NCI-H187 (cell line): ENCODE results near the gene KRABD2.
"Not testable (repeated sequence)": the region's sequence is repeated elsewhere in the genome, so short reads cannot be mapped to it uniquely, and the experiment has no call there.

Experiments used
- DNase-seq, 2 experiments: peaks; one replicate each; lab custom pipeline; 2025; lab: John Stamatoyannopoulos, UW

The KRABD2 gene

DNA sequence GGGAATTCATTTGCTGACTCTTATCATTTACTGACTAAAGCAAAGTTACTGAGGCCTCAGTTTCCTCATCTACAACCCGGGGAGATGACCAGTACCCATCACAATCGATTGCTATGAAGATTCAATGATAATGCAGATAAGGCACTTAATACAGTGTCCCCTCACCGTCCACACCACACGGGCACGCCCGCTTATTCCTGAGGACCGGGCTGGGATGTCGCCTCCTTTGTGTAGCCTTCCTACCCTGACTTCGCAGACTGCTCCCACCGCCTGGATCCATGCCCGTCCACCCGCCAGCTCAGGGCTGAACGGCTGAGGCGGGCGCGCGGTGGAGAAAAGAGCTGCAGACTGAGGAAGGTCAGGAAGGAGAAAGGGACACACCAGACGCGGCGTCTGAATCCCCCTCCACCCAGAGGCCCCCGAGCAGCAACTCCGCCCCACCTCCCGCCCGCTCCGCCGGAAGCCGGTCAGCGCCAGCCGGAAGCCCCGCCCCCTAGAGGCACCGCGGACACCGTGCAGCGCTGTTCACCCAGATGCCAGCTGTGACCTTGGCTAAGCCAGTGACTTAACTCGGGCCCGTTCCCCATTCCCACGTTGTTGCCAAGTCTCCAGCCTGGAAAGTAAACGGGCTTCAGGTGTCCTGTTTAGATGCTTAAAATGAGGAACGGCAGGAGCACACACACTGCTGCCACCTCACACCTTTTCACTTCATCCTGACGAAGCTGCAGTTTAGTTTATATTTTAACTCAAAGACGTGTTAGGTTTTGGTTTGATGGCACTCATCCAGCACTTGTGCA, at the start of gene KRABD2:
Gene KRABD2, minus strand, starts transcription at position 434 of the 797 bp plus-strand sequence.
- peak; percentile 35 to 65 for DNase-seq

DNA sequence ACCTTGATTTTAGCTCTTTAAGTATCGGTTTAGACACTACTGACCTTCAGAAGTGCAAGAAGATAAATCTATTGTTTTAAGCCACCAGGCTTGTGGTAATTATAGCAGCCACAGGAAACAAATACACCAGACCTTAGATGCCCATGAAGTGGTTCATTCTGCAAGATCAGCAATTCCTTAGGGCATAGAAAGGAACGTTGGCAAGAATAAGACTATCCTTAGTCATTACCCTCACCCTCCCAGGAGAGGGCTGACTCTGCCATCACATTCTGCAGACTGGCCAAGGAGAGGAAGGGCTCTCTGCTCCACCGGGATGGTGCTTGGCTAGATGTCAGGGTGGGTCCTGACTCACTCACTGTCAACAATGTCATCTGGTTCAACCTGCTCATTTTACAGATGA, 45.1 kb upstream of the KRABD2 start:
- DNase-seq: no peak

DNA sequence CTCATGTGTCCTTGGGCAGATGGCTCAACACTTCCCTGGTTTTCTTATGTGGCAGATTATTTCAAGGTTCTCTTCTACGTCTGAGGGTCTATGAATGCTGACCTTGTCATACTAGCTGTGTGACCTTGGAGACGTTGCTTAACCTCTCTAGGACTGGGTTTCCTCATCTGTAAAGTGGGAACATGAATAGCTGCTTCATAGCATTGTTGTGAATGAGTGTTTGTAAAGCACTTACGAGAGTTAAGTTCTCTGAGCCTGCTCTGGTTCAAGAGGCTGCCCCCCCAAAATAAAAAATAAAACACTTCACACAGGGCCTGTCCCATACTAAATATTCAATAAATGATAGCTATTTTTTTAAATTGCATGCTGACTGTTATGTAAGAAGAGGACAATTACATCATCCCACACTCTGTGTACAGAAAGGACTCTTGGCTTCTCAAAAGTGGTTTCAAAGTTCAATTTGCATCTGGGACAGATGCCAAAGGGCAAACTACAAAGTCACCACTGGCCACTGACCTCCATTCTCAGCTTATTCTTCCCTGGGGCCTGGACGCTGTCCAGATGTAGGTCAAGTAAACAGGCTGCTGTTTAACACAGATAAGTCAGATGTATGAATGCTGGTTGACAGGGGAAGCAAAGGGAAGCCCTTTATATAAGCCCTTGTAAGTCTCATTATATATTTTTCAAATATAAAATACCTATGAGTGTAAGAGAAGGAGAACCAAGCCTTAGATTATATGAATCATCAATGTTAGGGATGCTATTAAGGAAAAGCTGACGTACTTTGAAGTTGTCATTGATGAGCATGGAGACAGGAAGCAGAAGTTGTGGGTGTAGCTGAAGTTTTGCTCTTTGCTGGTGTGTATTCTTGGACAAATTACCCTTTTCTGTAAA, 43.8 kb upstream of the KRABD2 start:
- no peak for DNase-seq

DNA sequence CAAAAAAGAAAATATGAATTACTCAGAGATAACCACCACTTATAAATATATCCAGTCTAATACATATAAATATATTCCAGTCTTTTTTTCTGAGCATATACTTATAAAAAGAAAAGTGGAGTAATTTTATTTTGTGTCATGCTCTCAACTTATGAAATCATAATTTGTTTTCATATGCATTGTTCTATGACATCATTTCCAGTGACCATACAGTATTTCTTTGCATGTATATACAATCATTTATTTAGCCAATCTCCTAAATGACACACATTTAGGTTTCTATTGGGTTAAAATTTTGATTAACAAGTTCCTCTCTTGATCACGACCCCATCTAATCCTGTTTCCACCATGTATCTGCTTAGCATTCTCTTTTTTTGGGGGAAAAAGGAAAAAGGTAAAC, 42.8 kb upstream of the KRABD2 start:
- DNase-seq: no peak

DNA sequence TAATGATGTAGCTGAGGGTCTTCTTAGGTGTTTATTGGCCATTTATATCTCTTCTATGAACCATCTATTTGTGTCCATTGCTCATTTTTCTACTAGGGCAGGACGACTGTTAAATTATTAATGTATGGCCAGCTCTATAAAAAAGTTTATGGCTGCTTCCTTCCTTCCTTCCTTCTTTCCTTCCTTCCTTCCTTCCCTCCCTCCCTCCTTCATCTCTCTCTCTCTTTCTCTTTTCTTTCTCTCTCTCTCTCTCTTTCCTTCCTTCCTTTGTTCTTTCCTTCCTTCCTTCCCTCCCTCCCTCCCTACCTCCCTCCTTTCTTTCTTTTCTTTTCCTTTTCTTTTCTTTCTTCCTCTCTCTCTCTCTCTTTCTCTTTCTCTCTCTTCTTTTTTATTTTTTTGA, 42.0 kb upstream of the KRABD2 start:
- no peak for DNase-seq

DNA sequence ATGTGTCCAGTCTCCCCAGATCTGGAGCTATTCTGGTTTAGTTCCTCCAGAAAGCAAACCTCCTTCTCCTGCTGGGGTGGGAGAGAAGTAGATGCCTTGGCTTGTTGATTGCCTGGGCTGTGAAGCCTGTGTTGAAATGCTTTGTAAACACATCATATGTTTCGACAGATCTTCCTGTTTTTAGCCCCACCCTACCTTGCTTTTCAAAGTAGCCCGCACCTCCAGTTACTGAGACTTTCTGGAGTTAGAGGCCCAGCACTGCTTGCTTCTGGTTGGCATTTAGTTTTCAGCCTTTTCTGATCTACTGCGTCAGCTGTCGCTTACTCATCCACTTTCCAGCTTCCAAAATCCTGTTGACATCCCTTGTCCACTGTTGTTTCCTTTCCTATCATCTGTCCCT, 41.3 kb upstream of the KRABD2 start:
- no peak for DNase-seq

DNA sequence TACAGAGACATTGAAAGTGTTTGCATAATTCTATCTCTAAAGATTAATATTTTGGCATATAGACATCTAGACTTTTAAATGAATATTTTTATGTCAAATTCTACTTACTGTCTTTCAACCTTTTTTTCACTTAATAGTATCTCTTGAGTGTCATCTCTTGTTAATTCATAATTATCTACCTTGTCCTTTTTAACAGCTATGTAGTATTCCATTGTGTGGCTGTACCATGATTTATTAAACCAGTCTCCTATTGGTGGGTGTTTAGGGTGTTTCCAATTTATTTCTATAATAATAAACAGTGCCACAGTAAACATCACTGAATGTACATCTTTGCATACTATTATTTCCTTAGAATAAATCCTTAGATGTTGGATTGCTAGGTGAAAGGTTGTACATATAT, 37.4 kb upstream of the KRABD2 start:
- DNase-seq: no peak

DNA sequence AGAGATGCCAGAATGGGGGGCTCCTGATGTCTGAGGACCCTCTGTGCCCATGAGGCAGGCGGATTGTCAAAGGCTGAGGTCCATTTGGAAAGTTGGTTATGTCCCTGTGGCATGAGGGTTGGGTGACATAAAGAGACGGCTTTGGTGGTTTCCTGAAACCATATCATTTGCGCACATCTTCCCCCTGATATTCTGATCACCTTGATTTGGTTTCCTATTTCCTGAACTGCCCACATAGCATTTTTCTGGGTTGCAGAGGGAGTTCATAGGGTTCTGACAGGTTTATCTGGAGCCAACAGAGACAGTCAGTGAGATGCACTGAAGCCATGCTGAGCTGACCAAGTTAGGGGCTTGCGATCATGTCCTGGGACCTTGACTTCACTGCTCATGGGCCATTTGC, 36.8 kb upstream of the KRABD2 start:
- no peak for DNase-seq

DNA sequence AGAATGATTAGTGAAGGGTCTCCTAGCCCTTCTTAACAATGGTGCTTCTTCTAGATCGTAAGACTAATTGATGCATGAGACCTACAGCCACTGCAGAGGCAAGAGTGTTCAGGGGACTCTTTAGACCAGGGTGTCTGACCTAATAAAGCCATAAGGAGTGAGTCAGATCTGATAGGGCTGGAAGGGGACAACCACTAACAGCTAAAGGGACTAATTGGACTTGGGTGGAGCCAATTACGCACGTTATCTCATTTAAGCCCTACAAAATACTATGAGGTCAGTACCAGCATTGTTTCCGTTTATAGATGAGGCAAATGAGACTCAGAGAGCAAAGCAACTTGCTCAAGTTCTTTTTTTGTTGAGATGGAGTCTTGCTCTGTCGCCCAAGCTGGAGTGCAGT, 35.6 kb upstream of the KRABD2 start:
- DNase-seq: no peak

DNA sequence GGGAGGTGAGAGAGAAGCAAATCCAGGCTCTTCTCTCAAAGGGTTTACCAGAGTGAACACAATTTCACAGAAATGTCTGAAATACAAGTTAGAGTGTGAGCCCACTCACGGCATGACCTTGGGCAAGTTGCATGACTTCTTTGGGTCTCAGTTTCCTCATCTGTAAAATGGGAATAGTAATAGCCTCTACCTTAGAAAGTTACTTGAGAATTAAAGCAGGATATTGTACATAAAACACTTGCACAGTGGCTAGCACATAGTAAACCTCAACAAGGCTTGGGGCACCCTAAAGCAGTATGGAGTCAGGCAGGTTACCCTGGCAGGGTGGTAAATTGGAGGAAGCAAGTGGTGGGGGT, 34.4 kb upstream of the KRABD2 start:
- DNase-seq: no peak

DNA sequence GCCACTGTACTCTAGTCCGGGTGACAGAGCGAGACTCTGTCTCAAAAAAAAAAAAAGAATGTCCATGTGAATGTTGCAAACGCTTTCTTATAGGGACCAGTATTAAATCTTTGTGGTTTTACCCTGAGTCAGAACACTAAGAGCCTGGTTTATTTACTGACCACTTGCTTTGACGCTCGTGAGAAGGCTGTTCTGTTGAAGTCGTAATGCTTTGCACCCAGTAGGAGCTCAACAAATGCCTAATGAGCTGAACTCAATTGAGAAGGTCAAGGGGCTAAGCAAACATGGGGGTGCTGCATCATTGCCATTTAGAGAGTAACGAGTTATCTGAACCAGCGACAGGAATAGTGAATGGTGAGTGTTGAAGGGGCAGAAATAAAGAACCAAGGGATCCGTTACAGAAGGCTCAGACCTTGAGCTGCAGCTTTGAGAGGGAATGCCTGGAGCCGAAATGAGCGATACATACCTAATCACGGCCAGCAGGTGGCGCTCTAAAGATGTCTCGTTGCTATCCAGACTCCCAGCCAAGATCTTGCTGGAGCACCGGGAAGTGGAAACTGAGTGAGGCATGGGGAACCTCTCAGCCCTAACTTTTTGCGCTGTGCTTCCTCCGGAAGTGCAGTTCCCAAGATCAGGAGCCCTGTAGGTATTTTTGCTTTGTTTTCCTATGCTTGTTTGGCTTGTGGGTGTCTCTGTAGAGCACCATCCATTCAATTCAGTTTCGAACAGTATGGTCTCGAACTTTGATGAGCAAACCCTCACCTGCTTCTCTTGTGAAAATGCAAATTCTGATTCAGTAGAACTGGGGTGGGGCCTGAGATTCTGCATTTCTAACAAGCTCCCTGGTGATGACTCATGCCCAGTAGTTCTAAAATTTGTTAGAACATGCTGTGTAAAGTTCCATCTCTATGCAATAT, 33.7 kb upstream of the KRABD2 start:
- DNase-seq: peak; percentile 19 to 41

DNA sequence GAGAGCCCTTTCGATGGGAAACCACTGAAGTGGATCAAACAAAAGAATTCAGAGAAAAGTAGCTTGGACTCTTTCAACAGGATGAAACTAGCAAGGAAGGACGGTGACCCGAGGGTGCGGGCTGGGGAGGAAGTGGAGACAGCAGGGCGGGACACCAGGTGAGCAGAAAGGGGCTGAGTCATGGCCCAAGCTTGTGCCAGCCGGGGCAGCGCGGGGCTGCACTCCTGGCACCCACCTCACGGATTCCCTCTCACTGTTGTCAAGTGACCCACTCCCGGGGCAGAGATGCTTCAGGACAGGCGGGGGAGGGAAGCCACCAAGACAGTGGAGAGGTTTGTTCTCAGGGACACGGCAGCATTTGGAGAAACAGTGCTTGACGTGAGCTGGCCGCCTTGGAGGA, 31.9 kb upstream of the KRABD2 start:
- no peak for DNase-seq

DNA sequence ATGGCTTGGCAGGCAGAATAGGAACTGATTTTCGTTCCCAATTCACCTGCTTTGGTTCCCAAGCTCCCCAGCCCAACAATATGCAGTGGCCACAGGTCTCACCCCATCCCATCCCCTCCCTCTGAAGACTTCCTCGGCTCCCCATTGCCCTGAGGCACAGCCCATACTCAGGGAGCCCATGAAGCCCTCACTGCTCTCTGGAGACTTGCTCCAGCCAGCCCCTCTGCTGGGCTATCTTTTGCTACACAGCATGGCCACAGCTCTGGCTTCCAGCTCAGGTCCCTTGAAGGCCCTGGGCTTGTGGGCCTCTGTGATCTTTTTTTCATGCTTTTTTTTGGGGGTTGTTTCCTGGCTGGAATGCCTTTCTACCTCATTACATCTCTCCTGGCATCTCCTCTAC, 29.7 kb upstream of the KRABD2 start:
- no peak for DNase-seq

DNA sequence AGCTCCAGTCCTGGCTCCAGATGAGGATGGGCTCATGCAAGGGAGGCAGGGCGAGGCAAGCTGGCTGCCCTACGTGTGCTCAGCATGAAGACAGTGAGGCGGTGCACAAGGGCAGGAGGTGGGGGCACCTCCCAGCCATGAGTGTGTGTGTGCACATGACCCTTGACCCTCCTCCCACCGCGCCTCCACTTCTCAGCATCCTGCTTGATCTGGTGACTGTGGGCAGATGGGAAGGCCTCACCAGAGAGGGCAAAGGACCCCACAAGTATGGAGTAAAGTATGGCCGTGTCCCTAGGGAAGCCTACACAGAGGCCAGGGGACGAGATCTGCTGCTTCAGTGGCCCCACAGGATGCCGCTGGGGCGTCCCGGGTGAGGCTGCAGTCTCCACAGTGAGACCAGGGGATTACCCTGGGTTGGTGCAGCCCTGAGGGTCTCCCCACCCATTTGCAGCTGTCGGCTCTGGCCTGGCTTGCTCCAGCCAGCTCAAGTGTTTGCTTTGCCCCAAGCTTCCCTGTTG, 29.1 kb upstream of the KRABD2 start:
- DNase-seq: no peak

DNA sequence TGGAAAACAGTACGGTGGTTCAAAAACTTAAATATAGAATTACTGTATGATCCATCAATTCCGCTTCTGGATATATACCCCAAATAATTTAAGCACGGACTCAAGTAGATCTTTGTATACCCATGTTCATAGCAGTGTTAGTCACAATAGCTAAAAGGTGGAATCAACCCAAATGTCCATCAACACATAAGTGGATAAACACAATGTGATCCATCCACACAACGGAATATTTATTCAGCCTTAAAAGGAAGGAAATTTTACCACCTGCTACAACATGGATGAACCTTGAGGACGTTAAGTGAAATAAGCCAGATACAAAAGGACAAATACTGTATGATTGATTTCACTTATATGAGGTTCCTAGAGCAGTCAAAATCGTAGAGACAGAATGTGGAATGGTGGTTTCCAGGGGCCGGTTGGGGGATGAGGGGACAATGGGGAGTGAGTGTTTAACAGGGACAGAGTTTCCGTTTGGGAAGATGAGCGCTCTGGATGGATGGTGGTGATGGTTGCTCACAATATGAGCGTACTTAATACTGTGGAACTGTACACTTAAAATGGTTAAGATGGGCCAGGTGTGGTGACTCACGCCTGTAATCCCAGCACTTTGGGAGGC, 26.5 kb upstream of the KRABD2 start:
- no peak for DNase-seq

DNA sequence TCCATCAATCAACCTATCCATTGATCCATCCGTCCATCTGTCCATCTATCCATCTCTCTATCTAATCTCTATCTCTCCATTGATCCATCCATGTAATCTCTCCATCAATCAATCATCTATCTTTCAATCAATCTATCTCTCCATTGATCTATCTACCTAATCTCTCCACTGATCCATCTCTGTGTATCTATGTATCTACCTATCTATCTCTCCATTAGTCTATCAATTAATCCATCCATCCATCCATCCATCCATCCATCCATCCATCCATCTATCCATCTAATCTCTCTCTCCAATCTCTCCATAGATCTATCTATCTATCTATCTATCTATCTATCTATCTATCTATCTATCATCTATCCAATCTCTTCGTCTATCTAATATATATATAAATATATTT, 24.6 kb upstream of the KRABD2 start:
- DNase-seq: no peak

DNA sequence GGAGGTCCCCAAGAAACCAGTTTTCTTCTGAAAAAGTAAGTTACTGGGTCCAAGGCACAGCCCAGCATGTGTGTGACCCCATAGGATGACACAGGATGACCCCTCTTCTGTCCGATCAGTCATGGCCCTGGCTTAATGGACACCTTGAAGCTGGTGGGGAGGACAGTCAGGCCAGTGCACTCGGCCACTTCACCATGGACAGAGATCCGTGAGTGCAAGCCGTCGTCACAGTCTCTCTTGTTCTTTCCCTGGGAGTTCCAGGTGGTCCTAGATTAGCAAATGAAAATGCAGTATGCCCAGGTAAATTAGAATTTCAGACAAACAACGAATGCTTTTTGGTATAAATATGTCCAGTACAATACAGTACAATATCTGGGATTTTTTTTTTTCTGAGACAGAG, 22.5 kb upstream of the KRABD2 start:
- no peak for DNase-seq

DNA sequence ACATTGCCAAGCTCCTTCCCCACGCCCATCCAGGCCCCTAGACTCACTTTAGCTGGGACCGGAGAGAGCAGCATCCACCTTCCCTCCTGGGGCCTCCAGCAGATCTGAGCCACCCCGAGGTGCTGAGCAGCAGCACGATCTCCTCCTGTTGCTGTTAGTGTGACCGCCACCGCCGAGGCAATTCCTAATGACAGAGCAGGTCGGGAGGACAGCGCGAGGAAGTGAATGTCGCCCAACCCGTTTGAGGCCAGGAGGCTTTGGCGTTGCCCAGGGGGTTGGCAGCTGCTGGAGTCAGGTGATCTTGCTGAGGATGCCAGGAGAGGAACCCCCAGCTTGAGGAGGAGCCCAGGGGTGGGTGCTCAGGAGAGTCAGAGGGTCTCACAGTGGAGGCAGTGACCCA, 21.1 kb upstream of the KRABD2 start, which contains the start of gene RNF222:
Gene RNF222, minus strand, starts transcription at position 192 of the 400 bp plus-strand sequence. CDS start 4,366 bp downstream, outside the sequence.
- no peak for DNase-seq

DNA sequence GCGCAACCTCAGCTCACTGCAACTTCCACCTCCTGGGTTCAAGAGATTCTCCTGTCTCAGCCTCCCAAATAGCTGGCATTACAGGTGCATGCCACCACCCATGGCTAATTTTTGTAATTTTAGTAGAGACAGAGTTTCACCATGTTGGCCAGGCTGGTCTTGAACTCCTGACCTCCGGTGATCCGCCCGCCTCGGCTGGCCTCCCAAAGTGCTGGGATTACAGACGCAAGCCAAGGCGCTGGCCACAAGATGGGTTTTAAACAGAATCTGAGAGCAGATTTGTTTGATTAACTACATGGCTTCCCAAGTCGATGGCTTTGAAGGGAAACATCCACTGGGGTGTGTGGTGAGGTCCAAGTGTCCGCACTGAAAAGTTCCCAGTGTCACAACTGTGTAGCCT, 18.0 kb upstream of the KRABD2 start:
- DNase-seq: not testable (repeated sequence)

DNA sequence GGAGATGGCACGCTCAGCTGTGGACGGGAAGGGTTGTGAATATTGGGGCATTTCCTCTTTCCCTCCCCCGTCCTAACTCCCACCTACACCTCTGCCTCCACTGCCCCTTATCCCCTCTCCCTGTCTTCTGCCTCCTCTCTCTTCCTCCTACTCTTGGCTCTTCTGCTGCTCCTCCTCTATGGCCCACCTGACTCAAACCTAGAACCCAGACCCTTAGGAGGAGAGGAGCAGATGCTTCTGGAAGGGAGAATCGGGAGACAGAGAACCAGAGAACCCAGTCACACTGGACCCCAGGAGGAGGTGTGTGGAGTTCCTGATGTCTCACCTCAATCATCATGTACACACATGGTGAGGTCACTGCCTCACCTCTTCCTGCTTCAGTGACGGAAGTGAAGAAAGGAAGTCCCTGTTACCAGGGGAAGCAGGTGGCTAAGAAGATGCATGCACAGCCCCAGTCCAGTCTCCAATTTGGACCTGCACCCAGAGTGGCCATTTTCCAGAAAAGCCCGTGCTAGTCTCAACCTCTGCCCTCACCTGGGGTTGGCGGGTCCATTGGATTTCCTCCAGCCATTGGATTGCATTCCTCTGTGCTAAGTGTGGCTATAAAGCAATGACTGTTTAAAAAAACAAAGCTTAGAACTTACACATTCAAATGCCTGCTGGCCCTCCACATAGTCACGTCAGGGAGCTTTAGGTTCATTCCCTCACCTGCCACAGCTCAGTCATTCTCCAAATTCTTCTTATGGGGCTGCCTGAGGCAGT, 17.1 kb upstream of the KRABD2 start:
- DNase-seq: no peak
